HCT116 (cell line): ENCODE data around the gene TMEM126B. TPM values are rescaled to one million over a fixed set of nuclear protein-coding genes. Genes with fewer than 3 reads are reported as not detected.

Source experiments
- ATAC-seq: fragments of 200-7000 bp; cut with Tn5 transposase; 2 replicates; pipeline ENCODE4 v1.9.1; 2020; ENCODE audit warnings: mild to moderate bottlenecking, moderate library complexity
- BruUV-seq: library from RNA; stranded (reverse); fragments of 400-500 nt; replicated peaks from 2 replicates; lab custom pipeline; 2021; lab: Mats Ljungman, UMichigan
- CTCF ChIA-PET: fragments of 300-600 bp; sonication (Branson Sonifier 250); formaldehyde crosslinking; loops from one replicate; lab custom pipeline; 2021; ENCODE audit warnings: antibody characterized with exemption; lab: Charles Lee
- POLR2A ChIA-PET: fragments of 300-600, 350-600 bp; sonication (Branson Sonifier 250); formaldehyde crosslinking; loops from one replicate; lab custom pipeline; 2021; ENCODE audit warnings: antibody characterized with exemption; lab: Charles Lee
- RAD21 ChIA-PET, 2 experiments: fragments of 300-600 bp; sonication (Branson Sonifier 250); formaldehyde crosslinking; loops; one replicate each; lab custom pipeline; 2023; ENCODE audit warnings: low total read pairs in 2 of 2; ENCODE audit not compliant: uncharacterized antibody in 2 of 2, unreplicated experiment in 2 of 2, low non-redundant PET in 1 of 2; lab: Charles Lee
- DNase-seq: peaks from one replicate; pipeline ENCODE4 v3.0.0-alpha.2; 2010; ENCODE audit warnings: low read depth, low spot score
- H2AFZ ChIP-seq: fragments of 200-600 bp; shearing (Covaris generic), sonication (generic); 2 replicates; pipeline ENCODE4 v1.6.1; 2017; ENCODE audit warnings: low read depth, mixed run types, mixed read lengths, antibody characterized with exemption, low read length; ENCODE audit not compliant: poor library complexity, severe bottlenecking
- H3K27ac ChIP-seq: 2 replicates; pipeline ENCODE4 v1.5.1; 2012; ENCODE audit warnings: low read depth, low read length
- H3K27me3 ChIP-seq: fragments of 200-600 bp; sonication (generic); 2 replicates; pipeline ENCODE4 v1.6.1; 2016; ENCODE audit warnings: mixed run types, low read length, mixed read lengths; ENCODE audit not compliant: insufficient read depth
- H3K36me3 ChIP-seq, 2 experiments: fragments of 200-500 bp in 1 of 2; fragments of 200-600 bp in 1 of 2; sonication (Bioruptor generic) in 1 of 2; sonication (generic) in 1 of 2; 2 replicates each; pipeline versions ENCODE4 v1.5.1 to v1.6.1; 2014 to 2016; ENCODE audit warnings: low read length in 2 of 2, inconsistent platforms in 1 of 2, mixed read lengths in 1 of 2, mixed run types in 1 of 2; ENCODE audit not compliant: insufficient read depth in 2 of 2, control insufficient read depth in 1 of 2
- H3K4me1 ChIP-seq, 2 experiments: fragments of 200-600 bp in 1 of 2; sonication (generic) in 1 of 2; 2 replicates each; pipeline versions ENCODE4 v1.5.1 to v1.6.1; 2012 to 2017; ENCODE audit warnings: low read length in 2 of 2, inconsistent platforms in 1 of 2, mild to moderate bottlenecking in 1 of 2, mixed read lengths in 1 of 2, mixed run types in 1 of 2, moderate library complexity in 1 of 2; ENCODE audit not compliant: insufficient read depth in 2 of 2, control insufficient read depth in 1 of 2
- H3K4me2 ChIP-seq: fragments of 200-600 bp; sonication (generic); 2 replicates; pipeline ENCODE4 v1.6.1; 2017; ENCODE audit warnings: mixed run types, low read length, mixed read lengths
- H3K4me3 ChIP-seq, 2 experiments: fragments of 200-600 bp in 1 of 2; sonication (generic) in 1 of 2; replicated peaks in 1 of 2; 2 replicates each; pipeline ENCODE4 v1.5.1; 2011 to 2016; ENCODE audit warnings: low read length in 2 of 2, control low read depth in 1 of 2, low read depth in 1 of 2, mild to moderate bottlenecking in 1 of 2, mixed read lengths in 1 of 2, mixed run types in 1 of 2
- H3K79me2 ChIP-seq: fragments of 200-600 bp; sonication (generic); 2 replicates; pipeline ENCODE4 v1.6.1; 2017; ENCODE audit warnings: mild to moderate bottlenecking, mixed run types, low read length, moderate library complexity, mixed read lengths; ENCODE audit not compliant: insufficient read depth
- H3K9ac ChIP-seq: fragments of 200-600 bp; sonication (generic); 2 replicates; pipeline ENCODE4 v1.6.1; 2016; ENCODE audit warnings: low read length, mixed read lengths
- H3K9me2 ChIP-seq: fragments of 200-600 bp; sonication (generic), shearing (Covaris generic); 2 replicates; pipeline ENCODE4 v1.6.1; 2017; ENCODE audit warnings: mixed run types, mild to moderate bottlenecking, moderate library complexity; ENCODE audit not compliant: insufficient read depth
- H3K9me3 ChIP-seq, 2 experiments: fragments of 200-500 bp in 1 of 2; fragments of 200-600 bp in 1 of 2; sonication (Bioruptor generic) in 1 of 2; sonication (generic) in 1 of 2; 2 replicates each; pipeline ENCODE4 v1.6.1; 2014 to 2017; ENCODE audit warnings: low read length in 2 of 2, mixed read lengths in 2 of 2, inconsistent platforms in 1 of 2, low read depth in 1 of 2, mild to moderate bottlenecking in 1 of 2, mixed run types in 1 of 2, moderate library complexity in 1 of 2; ENCODE audit not compliant: control insufficient read depth in 1 of 2, insufficient read depth in 1 of 2
- H4K20me1 ChIP-seq: fragments of 200-600 bp; sonication (generic), shearing (Covaris generic); 2 replicates; pipeline ENCODE4 v1.6.1; 2017; ENCODE audit warnings: mixed run types, mild to moderate bottlenecking, moderate library complexity; ENCODE audit not compliant: insufficient read depth
- CBX3 ChIP-seq: IDR thresholded peaks from 2 replicates; pipeline ENCODE4 v1.6.1; 2012; ENCODE audit warnings: low read depth
- CEBPB ChIP-seq: IDR thresholded peaks from 2 replicates; pipeline ENCODE4 v1.6.1; 2012; ENCODE audit warnings: low read depth
- EGR1 ChIP-seq: IDR thresholded peaks from 2 replicates; pipeline ENCODE4 v1.6.1; 2012; ENCODE audit warnings: low read depth
- ELF1 ChIP-seq: IDR thresholded peaks from 2 replicates; pipeline ENCODE4 v1.6.1; 2012; ENCODE audit warnings: low read depth, borderline replicate concordance
- EZH2 ChIP-seq: fragments of 200-600 bp; sonication (generic); IDR thresholded peaks from 2 replicates; pipeline ENCODE4 v1.6.1; 2017; ENCODE audit warnings: antibody characterized with exemption, mixed run types
- EZH2phosphoT487 ChIP-seq: fragments of 200-600 bp; IDR thresholded peaks from 2 replicates; pipeline ENCODE4 v1.6.1; 2018; ENCODE audit warnings: antibody characterized with exemption, borderline replicate concordance
- FOSL1 ChIP-seq: IDR thresholded peaks from 2 replicates; pipeline ENCODE4 v1.6.1; 2012; ENCODE audit warnings: low read depth
- JUND ChIP-seq: IDR thresholded peaks from 2 replicates; pipeline ENCODE4 v1.6.1; 2012
- POLR2A ChIP-seq: IDR thresholded peaks from 2 replicates; pipeline ENCODE4 v1.7.0; 2011; ENCODE audit warnings: borderline replicate concordance; ENCODE audit not compliant: insufficient read depth, insufficient read length; ENCODE audit errors: extremely low read depth
- POLR2AphosphoS5 ChIP-seq: IDR thresholded peaks from 2 replicates; pipeline ENCODE4 v1.6.1; 2011; ENCODE audit warnings: mild to moderate bottlenecking, low read depth, low read length, moderate library complexity
- RAD21 ChIP-seq: IDR thresholded peaks from 2 replicates; pipeline ENCODE4 v1.6.1; 2012; ENCODE audit warnings: low read depth, mild to moderate bottlenecking
- SIN3A ChIP-seq: IDR thresholded peaks from 2 replicates; pipeline ENCODE4 v1.6.1; 2012; ENCODE audit warnings: low read depth
- SP1 ChIP-seq: IDR thresholded peaks from 2 replicates; pipeline ENCODE4 v1.6.1; 2012; ENCODE audit warnings: low read depth
- SRF ChIP-seq: IDR thresholded peaks from 2 replicates; pipeline ENCODE4 v1.6.1; 2012; ENCODE audit warnings: low read depth
- TCF7L2 ChIP-seq: IDR thresholded peaks from 2 replicates; pipeline ENCODE4 v1.7.0; 2011; ENCODE audit warnings: borderline replicate concordance, inconsistent platforms; ENCODE audit not compliant: insufficient read depth, insufficient read length; ENCODE audit errors: extremely low read depth
- YY1 ChIP-seq: IDR thresholded peaks from 2 replicates; pipeline ENCODE4 v1.6.1; 2011; ENCODE audit warnings: low read length, low read depth, moderate library complexity, mild to moderate bottlenecking; ENCODE audit not compliant: insufficient replicate concordance; ENCODE audit errors: extremely low read depth
- ZFX ChIP-seq: fragments of 450-650 bp; IDR thresholded peaks from 2 replicates; pipeline ENCODE4 v1.6.1; 2017
- ZNF274 ChIP-seq: fragments of 200-500 bp; sonication (Bioruptor generic); IDR thresholded peaks from 2 replicates; pipeline ENCODE4 v1.6.1; 2014; ENCODE audit warnings: mild to moderate bottlenecking, low read depth, low read length, inconsistent platforms
- intact Hi-C: fragments of 100-400 bp; cut with micrococcal nuclease; formaldehyde crosslinking; loops from 2 replicates; pipeline ENCODE4 v1.10.0; 2022
- total RNA-seq: library from RNA; stranded (reverse); gene quantifications from one replicate; pipeline ENCODE4 v1.2.1, GENCODE V29; 2021; ENCODE audit not compliant: unreplicated experiment
- TF ChIP-seq, protein P1 (sequence below): IDR thresholded peaks from 2 replicates; pipeline ENCODE4 v1.6.1; 2012
- TF ChIP-seq, protein P2 (sequence below): IDR thresholded peaks from 2 replicates; pipeline ENCODE4 v1.6.1; 2012; ENCODE audit warnings: low read depth
- TF ChIP-seq, protein P3 (sequence below): IDR thresholded peaks from 2 replicates; pipeline ENCODE4 v1.6.1; 2012
- TF ChIP-seq, protein P4 (sequence below): IDR thresholded peaks from 2 replicates; pipeline ENCODE4 v1.6.1; 2011; ENCODE audit warnings: mild to moderate bottlenecking, low read length, moderate library complexity; ENCODE audit not compliant: insufficient replicate concordance; ENCODE audit errors: extremely low read depth

The TMEM126B gene
- total RNA-seq, 1 experiment from 2014 or later, result 49.0 TPM

DNA sequence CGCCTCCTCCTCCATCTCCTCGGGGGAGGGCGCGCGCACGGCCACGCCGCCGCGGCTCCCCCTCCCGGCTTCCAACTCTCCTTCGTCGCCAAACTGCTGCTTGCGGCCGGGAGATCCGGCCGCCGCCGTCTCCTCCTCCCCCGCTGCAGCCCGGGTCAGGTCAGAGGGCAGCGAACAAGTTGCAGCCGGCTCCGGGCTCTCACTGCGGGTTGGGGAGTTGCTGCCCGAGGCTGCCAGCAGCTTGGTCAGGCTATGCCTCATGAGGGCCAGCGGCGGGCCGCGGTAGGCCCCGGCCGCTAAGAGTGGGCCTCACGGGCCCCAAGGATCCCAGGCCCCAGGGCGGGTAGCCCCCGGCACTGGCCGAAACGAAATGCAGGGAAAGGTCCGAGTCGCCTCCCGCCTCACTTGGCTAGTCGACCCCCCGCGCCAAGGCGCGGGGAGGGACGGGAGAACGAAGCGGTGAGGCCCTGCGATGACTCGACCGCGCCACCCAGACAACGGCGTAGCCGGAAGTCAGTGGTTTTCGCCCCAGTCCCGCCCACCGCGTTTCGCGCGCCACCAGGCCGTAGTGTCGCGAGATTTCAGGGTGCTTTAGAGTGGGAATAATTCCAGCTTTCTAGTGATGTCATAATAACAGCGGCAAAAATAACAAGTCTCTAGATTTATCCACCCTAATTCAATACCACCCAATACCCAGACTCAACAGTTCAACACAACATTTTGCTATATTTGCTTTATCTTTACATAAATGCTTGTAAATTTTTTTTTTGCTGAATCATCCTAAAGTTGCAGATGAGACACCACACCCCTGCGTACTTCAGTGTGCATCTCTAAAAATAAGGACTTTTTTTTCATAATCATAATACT lies 36.5 kb downstream of the TMEM126B start, which contains the start of gene CREBZF:
TSS of gene CREBZF (minus strand) at position 515 of the 867 bp plus-strand sequence. CDS start at position 261, 254 bp downstream.
- ChIA-PET CTCF (no interaction called here), POLR2A (interaction anchor here (0.8 to 2.5 kb wide), 5 partner anchors 9 to 37 kb away, joined by 3 to 9 read pairs (median 3); partner anchors contain the start of genes DLG2 and TMEM126A), RAD21 (no interaction called here)
- ATAC-seq (peak; percentile 92), DNase-seq (peak; percentile 87)
- peak within 1 kb of the TSS; percentile 96 for H3K9ac ChIP-seq
- peak within 1 kb of the TSS; percentile 82 to 91 for H3K4me3 ChIP-seq
- no peaks in the 10 kb centered on the region for H3K27me3 ChIP-seq
- intact Hi-C loops, result loop anchor here (2.0 kb wide), 2 partner anchors 36 to 162 kb away; partner anchors contain the start of gene TMEM126B
- H3K9me3 ChIP-seq, result no peaks in the 10 kb centered on the region
- peak within 1 kb of the TSS; percentile 90 for H2AFZ ChIP-seq
- no TSS peak for BruUV-seq
- H3K4me1 ChIP-seq, result peaks cover 6 to 23% of the 10 kb centered on the region in 2 experiments; a peak in 3 of 4 replicates
- no peaks in the 10 kb centered on the region for H3K9me2 ChIP-seq
- peaks cover 51% of the 10 kb centered on the region for H3K79me2 ChIP-seq
- peaks cover 21 to 24% of the 10 kb centered on the region in 2 experiments for H3K36me3 ChIP-seq
- peaks cover 34% of the 10 kb centered on the region; the same call in 1 of the 2 replicates for H4K20me1 ChIP-seq
- peak within 1 kb of the TSS; percentile 94 for H3K27ac ChIP-seq
- peak within 1 kb of the TSS; percentile 88 for H3K4me2 ChIP-seq
- peak; percentile 13; the same call in 1 of the 2 replicates for TF ChIP-seq JUND
- TF ChIP-seq, protein P1, sequence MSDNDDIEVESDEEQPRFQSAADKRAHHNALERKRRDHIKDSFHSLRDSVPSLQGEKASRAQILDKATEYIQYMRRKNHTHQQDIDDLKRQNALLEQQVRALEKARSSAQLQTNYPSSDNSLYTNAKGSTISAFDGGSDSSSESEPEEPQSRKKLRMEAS, result no peak; the same call in 1 of the 2 replicates
- TF ChIP-seq, protein P2, sequence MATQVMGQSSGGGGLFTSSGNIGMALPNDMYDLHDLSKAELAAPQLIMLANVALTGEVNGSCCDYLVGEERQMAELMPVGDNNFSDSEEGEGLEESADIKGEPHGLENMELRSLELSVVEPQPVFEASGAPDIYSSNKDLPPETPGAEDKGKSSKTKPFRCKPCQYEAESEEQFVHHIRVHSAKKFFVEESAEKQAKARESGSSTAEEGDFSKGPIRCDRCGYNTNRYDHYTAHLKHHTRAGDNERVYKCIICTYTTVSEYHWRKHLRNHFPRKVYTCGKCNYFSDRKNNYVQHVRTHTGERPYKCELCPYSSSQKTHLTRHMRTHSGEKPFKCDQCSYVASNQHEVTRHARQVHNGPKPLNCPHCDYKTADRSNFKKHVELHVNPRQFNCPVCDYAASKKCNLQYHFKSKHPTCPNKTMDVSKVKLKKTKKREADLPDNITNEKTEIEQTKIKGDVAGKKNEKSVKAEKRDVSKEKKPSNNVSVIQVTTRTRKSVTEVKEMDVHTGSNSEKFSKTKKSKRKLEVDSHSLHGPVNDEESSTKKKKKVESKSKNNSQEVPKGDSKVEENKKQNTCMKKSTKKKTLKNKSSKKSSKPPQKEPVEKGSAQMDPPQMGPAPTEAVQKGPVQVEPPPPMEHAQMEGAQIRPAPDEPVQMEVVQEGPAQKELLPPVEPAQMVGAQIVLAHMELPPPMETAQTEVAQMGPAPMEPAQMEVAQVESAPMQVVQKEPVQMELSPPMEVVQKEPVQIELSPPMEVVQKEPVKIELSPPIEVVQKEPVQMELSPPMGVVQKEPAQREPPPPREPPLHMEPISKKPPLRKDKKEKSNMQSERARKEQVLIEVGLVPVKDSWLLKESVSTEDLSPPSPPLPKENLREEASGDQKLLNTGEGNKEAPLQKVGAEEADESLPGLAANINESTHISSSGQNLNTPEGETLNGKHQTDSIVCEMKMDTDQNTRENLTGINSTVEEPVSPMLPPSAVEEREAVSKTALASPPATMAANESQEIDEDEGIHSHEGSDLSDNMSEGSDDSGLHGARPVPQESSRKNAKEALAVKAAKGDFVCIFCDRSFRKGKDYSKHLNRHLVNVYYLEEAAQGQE, result no peak
- TF ChIP-seq CBX3, result peak; percentile 37; the same call in 1 of the 2 replicates
- peak; percentile 12; the same call in 1 of the 2 replicates for TF ChIP-seq EGR1
- peak; percentile 34; the same call in 1 of the 2 replicates for TF ChIP-seq CEBPB
- peak; percentile 63 for TF ChIP-seq ELF1
- no peak for TF ChIP-seq ZNF274
- TF ChIP-seq, protein P3, sequence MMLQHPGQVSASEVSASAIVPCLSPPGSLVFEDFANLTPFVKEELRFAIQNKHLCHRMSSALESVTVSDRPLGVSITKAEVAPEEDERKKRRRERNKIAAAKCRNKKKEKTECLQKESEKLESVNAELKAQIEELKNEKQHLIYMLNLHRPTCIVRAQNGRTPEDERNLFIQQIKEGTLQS, result no peak
- TF ChIP-seq YY1, result no peak
- no peak for TF ChIP-seq POLR2A
- TF ChIP-seq FOSL1, result no peak
- no peak; the same call in 1 of the 2 replicates for TF ChIP-seq SIN3A
- TF ChIP-seq EZH2phosphoT487, result no peak
- no peak for TF ChIP-seq RAD21
- TF ChIP-seq SRF, result no peak
- no peak for TF ChIP-seq EZH2
- TF ChIP-seq TCF7L2, result peak; percentile 4
- TF ChIP-seq, protein P4, sequence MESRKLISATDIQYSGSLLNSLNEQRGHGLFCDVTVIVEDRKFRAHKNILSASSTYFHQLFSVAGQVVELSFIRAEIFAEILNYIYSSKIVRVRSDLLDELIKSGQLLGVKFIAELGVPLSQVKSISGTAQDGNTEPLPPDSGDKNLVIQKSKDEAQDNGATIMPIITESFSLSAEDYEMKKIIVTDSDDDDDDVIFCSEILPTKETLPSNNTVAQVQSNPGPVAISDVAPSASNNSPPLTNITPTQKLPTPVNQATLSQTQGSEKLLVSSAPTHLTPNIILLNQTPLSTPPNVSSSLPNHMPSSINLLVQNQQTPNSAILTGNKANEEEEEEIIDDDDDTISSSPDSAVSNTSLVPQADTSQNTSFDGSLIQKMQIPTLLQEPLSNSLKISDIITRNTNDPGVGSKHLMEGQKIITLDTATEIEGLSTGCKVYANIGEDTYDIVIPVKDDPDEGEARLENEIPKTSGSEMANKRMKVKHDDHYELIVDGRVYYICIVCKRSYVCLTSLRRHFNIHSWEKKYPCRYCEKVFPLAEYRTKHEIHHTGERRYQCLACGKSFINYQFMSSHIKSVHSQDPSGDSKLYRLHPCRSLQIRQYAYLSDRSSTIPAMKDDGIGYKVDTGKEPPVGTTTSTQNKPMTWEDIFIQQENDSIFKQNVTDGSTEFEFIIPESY, result peak; percentile 96
- peak; percentile 98 for TF ChIP-seq POLR2AphosphoS5
- peak; percentile 55 for TF ChIP-seq SP1
- TF ChIP-seq ZFX, result peak; percentile 99
